ENCODE data around the gene FOXN3.

Gene FOXN3

GRCh38 chr14:89249972-89250654 lies 166.9 kb downstream of the FOXN3 start:
- Histone ChIP-seq H4K20me1 (ENCODE audit: insufficient read depth, low read length) (no peaks in the 10 kb centered on the region), H3K9me3 (ENCODE audit: insufficient read depth, low read length) (0 out of 2 replicates have a peak, but pooled peaks cover 4% of the 10 kb centered on the region), H3K36me3 (replicated peaks; ENCODE audit: low read depth, low read length) (peaks cover 11% of the 10 kb centered on the region), H3K79me2 (ENCODE audit: low read length) (no peaks in the 10 kb centered on the region), H3K27ac (ENCODE audit: low read length) (no peak overlapping the region), H3K4me2 (ENCODE audit: low read length) (no peak overlapping the region), H3K4me3 (ENCODE audit: low read length) (no peak overlapping the region), H3K4me1 (ENCODE audit: low read length) (no peaks in the 10 kb centered on the region), H2AFZ (ENCODE audit: low read depth, low read length) (no peak overlapping the region), H3K27me3 (ENCODE audit: low read depth, low read length) (no peaks in the 10 kb centered on the region), H3K9ac (ENCODE audit: low read length) (no peak overlapping the region)
- TF ChIP-seq CTCF (IDR thresholded peaks at IDR 0.05; ENCODE audit: low read depth, low read length) (no peak), EZH2phosphoT487 (IDR thresholded peaks at IDR 0.05; ENCODE audit: low read depth) (no peak)

- H4K20me1 ChIP-seq (ENCODE audit: insufficient read depth, low read length), result no peaks in the 10 kb centered on the region
- H3K9ac ChIP-seq (ENCODE audit: low read length), result no peak overlapping the region
- TF ChIP-seq CTCF (IDR thresholded peaks at IDR 0.05; ENCODE audit: low read depth, low read length), result no peak
- no peak for TF ChIP-seq EZH2phosphoT487 (IDR thresholded peaks at IDR 0.05; ENCODE audit: low read depth)
- H3K4me3 ChIP-seq (ENCODE audit: low read length), result no peak overlapping the region
- H3K36me3 ChIP-seq (replicated peaks; ENCODE audit: low read depth, low read length), result peaks cover 11% of the 10 kb centered on the region
- H3K27ac ChIP-seq (ENCODE audit: low read length), result no peak overlapping the region
- H3K9me3 ChIP-seq (ENCODE audit: insufficient read depth, low read length), result 0 out of 2 replicates have a peak, but pooled peaks cover 4% of the 10 kb centered on the region
- H2AFZ ChIP-seq (ENCODE audit: low read depth, low read length), result no peak overlapping the region
- no peaks in the 10 kb centered on the region for H3K4me1 ChIP-seq (ENCODE audit: low read length)
- H3K79me2 ChIP-seq (ENCODE audit: low read length), result no peaks in the 10 kb centered on the region
- H3K4me2 ChIP-seq (ENCODE audit: low read length), result no peak overlapping the region
- H3K27me3 ChIP-seq (ENCODE audit: low read depth, low read length), result no peaks in the 10 kb centered on the region
Measured at GRCh38 chr14:89249065-89249695, 167.9 kb downstream of the FOXN3 start.

- Histone ChIP-seq H3K4me2 (ENCODE audit: low read length) (no peak overlapping the region), H3K79me2 (ENCODE audit: low read length) (no peaks in the 10 kb centered on the region)
Measured at GRCh38 chr14:89248411-89249064, 168.5 kb downstream of the FOXN3 start.

More at GRCh38 chr14:89248411-89249064, 168.5 kb downstream of the FOXN3 start:
- Histone ChIP-seq H3K27me3 (ENCODE audit: low read depth, low read length) (no peaks in the 10 kb centered on the region), H3K4me1 (ENCODE audit: low read length) (peaks cover 1% of the 10 kb centered on the region; the same call in 1 of the 2 replicates), H3K9ac (ENCODE audit: low read length) (no peak overlapping the region), H4K20me1 (ENCODE audit: insufficient read depth, low read length) (no peaks in the 10 kb centered on the region), H3K4me3 (ENCODE audit: low read length) (no peak overlapping the region), H3K9me3 (ENCODE audit: insufficient read depth, low read length) (0 out of 2 replicates have a peak, but pooled peaks cover 4% of the 10 kb centered on the region), H3K27ac (ENCODE audit: low read length) (no peak overlapping the region), H2AFZ (ENCODE audit: low read depth, low read length) (no peak overlapping the region), H3K36me3 (replicated peaks; ENCODE audit: low read depth, low read length) (peaks cover 11% of the 10 kb centered on the region)
- TF ChIP-seq CTCF (IDR thresholded peaks at IDR 0.05; ENCODE audit: low read depth, low read length), result no peak

Data from OCI-LY3 (cell line).